ENCODE measurements around the gene PYHIN1.

The PYHIN1 gene

GRCh38 chr1:158931055-158931737, at the start of gene PYHIN1:
Gene PYHIN1 (plus strand): TSS chr1:158931552. CDS start chr1:158936911, 5,359 bp downstream.
- no peak within 1 kb of the TSS for H3K4me3 ChIP-seq (ENCODE audit: low read depth, low read length)
- DNase-seq (ENCODE audit: low read depth): no peak
- no peak for TF ChIP-seq CTCF (IDR thresholded peaks at IDR 0.05; ENCODE audit: low read depth, low read length, missing control alignments)
- in situ Hi-C loops (cut with HindIII; ENCODE audit: low sequenced_read_pairs): no loop called here

- no peak for DNase-seq (ENCODE audit: low read depth)
- no peak overlapping the region for H3K4me3 ChIP-seq (ENCODE audit: low read depth, low read length)
- TF ChIP-seq CTCF (IDR thresholded peaks at IDR 0.05; ENCODE audit: low read depth, low read length, missing control alignments): no peak
- in situ Hi-C loops (cut with HindIII; ENCODE audit: low sequenced_read_pairs): no loop called here
These were observed 37.7 kb upstream of the PYHIN1 start for GRCh38 chr1:158893654-158894053.

GRCh38 chr1:158898722-158899121, 32.6 kb upstream of the PYHIN1 start:
- no peak overlapping the region for H3K4me3 ChIP-seq (ENCODE audit: low read depth, low read length)
- TF ChIP-seq CTCF (IDR thresholded peaks at IDR 0.05; ENCODE audit: low read depth, low read length, missing control alignments): no peak
- DNase-seq (ENCODE audit: low read depth): no peak
- in situ Hi-C loops (cut with HindIII; ENCODE audit: low sequenced_read_pairs): no loop called here

- DNase-seq (ENCODE audit: low read depth): no peak
- TF ChIP-seq CTCF (IDR thresholded peaks at IDR 0.05; ENCODE audit: low read depth, low read length, missing control alignments): no peak
- no peak overlapping the region for H3K4me3 ChIP-seq (ENCODE audit: low read depth, low read length)
- in situ Hi-C loops (cut with HindIII; ENCODE audit: low sequenced_read_pairs): no loop called here
These were observed 29.7 kb upstream of the PYHIN1 start for GRCh38 chr1:158901623-158902022.

- no peak overlapping the region for H3K4me3 ChIP-seq (ENCODE audit: low read depth, low read length)
- DNase-seq (ENCODE audit: low read depth): no peak
- in situ Hi-C loops (cut with HindIII; ENCODE audit: low sequenced_read_pairs): no loop called here
- TF ChIP-seq CTCF (IDR thresholded peaks at IDR 0.05; ENCODE audit: low read depth, low read length, missing control alignments): no peak
These were observed 15.3 kb upstream of the PYHIN1 start for GRCh38 chr1:158916085-158916484.

GRCh38 chr1:158924677-158925076, 6.7 kb upstream of the PYHIN1 start:
- in situ Hi-C loops (cut with HindIII; ENCODE audit: low sequenced_read_pairs): no loop called here

More at GRCh38 chr1:158924677-158925076, 6.7 kb upstream of the PYHIN1 start:
- no peak for TF ChIP-seq CTCF (IDR thresholded peaks at IDR 0.05; ENCODE audit: low read depth, low read length, missing control alignments)
- no peak for DNase-seq (ENCODE audit: low read depth)
- H3K4me3 ChIP-seq (ENCODE audit: low read depth, low read length): no peak overlapping the region
